Right kidney (tissue), 1 donor: ENCODE results near the gene KCNG4.
"Not testable (repeated sequence)": the region's sequence is repeated elsewhere in the genome, so short reads cannot be mapped to it uniquely, and the experiment has no call there.

Source experiments
- DNase-seq: peaks from one replicate; pipeline ENCODE4 v3.0.0-alpha.2; 2016

Gene KCNG4

DNA sequence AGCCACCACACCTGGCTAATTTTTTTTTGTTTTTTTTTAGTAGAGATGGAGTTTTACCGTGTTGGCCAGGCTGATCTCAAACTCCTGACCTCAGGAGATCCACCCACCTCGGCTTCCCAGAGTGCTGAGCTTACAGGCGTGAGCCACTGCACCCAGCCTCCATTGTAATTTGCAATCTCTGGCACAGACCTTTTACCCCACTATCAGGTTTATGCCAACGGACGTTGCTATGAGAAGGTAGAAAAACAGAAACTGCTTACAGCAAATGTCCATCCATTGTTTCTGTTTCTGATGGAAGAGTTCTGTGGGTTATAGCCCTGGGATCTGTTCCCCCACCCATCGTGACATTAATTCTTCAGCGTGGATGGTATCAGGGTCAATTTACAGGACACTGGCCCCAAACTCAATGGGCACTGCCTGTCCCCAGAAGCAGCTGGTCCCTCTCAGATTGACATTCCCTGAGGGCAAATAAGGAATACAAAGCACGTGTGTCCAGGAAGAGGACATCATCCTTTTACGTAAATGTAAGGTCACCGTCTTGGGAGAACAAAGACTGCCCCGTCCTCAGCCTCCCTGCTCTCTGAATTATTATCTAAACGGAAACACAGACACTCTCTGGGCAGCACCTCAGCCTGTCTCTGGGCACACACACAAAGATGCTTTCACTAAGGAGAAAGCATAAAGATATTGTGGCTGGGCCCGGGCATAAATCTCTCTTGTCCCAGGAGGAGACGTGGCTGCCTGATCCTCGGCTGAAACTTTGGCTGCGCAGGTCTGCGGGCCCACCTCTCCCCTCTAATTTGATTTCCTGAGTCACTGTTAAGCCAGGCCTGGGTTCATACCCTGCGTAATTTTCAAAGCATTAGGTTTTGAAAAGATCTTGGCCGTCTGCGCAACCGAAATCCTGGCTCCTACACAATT lies 5.2 kb downstream of the KCNG4 start:
- DNase-seq: peak; percentile 25

DNA sequence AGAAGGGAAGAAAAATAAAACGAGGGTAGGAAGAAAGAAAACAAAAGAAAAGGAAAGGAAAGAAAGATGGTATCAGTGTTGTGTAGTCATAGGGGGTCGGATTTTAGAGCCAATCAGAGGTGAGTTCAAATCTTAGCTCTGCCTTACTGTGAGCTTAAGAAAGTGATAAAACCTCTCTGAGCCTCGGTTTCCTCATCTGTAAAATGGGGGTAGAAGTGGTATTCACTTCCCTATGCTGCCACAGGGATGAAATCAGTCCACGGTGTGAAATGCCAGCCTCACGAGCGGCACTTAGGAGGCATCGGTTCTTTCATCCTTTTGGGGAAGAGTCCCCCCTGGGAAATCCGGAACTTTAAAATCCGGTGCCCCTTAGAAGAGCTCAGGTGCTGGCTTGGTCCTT lies 6.1 kb downstream of the KCNG4 start:
- no peak for DNase-seq

DNA sequence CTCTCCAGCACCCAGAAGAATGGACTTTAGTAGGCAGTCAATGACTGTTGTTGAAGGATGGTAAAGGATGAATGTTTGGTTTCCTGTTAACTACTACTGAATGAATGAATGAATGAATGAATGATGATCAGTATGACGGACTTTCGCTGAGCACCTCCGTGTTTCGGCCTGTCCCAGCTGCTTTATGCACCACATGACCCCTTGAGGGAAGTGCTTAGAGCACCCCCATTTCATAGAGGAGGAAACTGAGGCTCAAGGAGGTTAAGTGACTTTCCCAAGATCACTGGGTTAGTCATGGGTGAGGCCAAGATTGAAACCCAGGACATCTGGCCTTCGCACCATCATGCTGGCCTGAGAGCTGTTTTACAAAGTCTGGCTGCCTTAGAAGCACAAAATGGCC lies 6.8 kb downstream of the KCNG4 start:
- no peak for DNase-seq

DNA sequence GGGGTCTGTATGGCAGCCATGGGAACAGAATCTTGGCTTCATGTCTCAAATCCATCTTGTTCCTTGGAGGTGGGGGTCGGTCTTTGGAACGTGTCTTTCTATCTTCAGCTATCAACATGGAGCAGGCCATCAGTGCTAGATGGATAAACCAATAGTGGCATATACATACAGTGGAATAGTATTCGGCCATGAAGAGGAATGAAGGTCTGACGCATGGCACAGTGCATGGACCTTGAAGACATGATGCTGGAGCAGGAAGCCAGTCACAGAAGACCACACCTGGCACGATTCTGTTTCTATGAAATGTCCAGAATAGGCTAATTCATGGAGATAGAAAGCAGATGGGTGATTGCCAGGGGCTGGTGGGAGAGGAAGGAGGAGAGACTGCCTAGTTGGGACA lies 7.8 kb downstream of the KCNG4 start:
- no peak for DNase-seq

DNA sequence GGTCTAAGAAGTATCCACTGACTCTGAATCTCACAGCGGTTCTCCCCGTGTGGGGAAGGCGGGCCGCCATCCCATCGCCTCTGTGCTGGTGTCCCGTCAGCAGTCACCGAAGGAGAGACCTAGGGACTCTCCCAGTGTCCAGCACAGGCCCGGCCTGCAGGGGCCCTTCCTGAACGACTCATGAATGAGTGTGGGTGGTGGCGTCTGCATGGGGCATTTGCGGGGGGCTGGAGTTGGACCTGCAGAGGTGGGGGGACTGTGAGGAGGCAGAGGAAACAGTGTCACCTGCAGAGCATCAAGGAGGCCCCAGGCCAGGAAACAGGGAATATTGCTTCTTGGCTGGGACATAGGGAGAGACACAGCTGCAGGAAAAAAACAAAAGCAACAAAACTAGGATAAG lies 10.3 kb downstream of the KCNG4 start:
- no peak for DNase-seq

DNA sequence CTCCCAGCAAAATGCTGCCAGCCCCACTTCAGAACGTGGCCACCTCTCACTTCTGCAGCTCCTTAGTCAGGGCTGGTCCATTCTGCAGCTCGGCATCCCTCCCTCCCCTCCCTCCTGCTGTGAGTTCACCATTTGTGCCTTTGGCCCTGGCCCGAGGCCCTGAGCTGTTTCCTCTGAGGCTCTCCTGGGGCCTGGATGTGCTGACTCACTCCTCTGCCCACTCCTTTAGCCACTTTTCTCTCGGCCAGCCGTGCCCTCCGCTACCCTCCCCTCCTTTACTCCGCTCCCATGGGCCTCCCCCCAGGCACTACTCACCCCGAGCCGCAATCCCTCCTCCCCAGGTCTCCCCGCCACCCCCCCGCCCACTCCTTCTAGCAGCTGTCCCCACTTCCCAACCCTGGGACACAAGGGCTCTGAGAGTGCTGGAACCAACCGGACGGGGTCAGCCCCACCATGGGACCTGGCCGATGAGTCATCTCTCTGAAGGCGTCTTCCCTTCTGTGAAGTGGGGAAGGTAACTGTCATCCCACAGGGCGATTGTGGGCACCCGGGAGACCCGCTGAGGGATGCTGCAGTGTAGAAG lies 11.5 kb downstream of the KCNG4 start:
- DNase-seq: no peak

DNA sequence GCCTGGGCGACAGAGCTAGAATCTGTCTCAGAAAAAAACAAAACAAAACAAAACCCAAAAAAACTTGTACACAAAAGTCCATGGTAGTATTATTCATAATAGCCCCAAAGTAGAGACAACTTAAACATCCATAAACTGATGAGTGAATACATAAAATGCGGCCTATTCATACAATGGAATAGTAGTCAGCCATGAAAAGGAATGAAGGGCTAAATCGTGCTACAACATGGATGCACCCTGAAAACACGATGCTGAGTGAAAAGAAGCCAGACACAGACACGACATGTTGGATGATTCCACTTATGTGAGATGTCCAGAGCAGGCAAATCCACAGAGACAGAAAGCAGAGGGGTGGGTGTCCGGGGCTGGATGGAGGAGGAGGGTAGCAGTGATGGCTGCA lies 12.3 kb downstream of the KCNG4 start:
- no peak for DNase-seq

DNA sequence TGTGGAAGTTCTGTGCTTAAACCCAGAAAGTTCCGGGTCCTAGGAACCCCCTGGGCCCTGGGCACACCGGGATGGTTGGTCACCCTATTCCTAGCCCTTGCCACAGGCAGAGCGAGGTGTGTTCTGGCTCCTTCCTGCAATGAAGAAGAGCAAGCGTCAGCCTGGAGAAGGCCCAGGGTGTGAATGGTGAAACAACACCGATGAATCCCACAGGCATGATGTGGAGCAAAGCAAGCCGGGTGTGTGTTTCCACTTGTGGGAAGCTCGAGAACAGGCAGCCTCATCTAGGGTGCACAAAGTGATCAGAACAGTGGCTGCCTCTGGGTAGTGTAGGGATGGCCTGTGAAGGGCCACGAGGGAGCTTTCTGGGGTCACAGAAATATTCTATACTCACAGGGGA lies 13.8 kb downstream of the KCNG4 start:
- no peak for DNase-seq

DNA sequence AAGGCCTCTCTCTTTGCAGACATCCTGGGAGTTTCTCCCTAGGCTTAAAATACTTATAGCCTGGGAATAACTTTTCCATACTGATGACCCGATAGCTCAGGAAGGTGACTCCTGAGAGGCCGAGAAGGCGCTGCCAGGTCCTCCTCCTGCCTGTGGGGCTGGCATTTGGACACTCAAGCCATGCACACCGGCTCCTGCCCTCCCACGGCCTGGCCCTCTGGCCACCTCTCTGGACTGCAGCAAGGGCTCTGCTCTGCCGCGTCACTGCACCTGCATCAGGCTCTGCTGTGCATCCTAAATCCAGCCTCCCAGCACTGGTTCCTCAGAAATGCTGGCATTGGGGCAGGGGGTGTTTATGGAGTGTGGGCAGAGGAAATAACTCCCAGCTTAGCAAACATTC lies 14.2 kb downstream of the KCNG4 start:
- DNase-seq: no peak

DNA sequence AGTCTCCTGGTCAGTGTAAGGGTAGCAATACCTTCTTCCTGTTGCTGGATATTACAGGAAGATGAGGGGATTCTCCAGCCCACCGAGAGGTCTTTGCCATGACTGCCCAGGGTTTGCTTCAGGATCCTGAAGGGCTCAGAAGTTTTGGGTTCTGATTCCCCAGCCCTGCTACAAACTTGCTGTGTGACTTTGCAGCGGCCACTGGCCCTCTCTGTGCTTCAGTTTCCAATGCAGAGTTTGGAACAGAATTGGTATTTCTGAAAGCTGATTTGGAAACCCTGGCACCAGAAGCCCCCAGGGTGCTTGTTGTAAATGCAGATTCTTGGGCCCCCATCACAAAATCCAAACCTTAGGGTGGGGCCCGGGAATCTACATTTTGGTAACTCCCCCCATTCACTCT lies 14.7 kb downstream of the KCNG4 start:
- no peak for DNase-seq

DNA sequence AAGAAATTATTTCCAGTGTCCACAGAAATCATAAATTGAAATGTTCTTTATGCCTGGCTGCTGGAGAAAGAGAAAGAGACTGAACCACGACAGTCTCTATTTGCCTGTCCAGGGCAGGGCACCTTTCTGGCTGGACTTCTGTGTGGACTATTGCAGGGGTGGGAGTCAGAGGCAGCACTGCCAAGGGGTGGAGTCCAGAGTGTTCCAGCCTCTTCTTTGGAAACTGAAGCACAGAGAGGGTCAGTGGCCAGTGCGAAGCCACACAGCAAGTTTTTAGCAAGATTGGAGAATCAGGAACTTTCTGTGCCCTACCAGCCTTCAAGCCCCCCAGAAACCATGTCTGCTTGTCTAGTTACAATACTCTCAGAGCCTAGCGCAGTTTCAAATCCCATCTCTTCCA lies 15.3 kb downstream of the KCNG4 start:
- no peak for DNase-seq

DNA sequence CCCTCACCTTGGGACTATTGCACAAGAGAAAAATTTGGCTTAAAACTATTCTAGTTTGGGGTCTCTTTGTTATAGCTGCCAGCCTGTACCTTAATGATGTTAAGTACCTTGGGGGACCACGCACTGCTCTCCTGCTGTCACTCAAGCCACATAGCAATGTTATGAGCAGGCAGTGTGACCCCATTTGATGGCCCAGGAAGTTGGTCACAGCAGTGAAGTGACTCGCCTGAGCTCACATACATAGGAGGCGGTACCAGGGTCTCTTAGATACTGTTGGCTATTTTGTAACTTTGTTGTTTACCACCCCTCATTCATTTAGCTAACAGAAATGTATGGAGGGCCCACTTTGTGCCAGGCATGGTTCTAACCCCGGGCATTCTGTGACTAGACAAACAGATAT lies 16.4 kb downstream of the KCNG4 start:
- DNase-seq: no peak

DNA sequence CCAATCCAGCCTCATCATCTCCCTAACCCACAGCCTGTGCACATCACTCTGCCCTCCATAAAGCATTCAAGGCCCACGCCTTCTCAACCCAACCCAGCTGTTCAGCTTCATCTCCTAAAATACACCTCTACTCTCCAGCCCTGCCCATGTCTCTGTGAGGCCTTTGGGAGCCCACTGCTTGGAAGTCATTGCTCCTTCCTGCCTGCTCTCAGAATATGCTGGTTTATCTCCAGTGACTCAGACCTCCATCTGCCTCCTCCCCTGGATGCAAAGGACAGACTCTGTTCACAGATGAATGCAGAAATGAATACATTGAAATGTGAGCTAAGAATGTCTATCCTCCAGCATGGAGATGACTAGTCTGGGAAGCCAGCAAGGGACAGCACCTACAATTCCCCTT lies 19.0 kb downstream of the KCNG4 start:
- DNase-seq: no peak

DNA sequence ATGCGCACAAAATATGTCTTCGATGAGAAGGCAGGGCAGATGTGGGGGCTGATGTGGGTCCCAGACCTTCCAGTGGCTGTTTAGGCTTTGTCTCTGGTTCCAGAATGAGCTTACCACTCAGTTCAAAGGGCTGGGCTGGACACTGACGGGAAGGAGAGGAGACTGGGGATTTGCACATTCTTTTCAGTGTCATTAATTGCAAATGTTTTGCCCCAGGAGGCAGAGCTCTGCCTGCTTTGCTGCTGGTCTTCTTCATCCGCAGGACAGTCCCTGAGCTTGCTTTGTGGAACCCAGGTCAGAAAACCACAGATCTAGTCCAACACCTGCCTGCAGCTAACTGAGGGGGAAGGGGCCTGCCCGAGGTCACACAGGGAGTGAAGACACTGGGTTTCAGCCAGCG lies 20.9 kb downstream of the KCNG4 start:
- DNase-seq: no peak

DNA sequence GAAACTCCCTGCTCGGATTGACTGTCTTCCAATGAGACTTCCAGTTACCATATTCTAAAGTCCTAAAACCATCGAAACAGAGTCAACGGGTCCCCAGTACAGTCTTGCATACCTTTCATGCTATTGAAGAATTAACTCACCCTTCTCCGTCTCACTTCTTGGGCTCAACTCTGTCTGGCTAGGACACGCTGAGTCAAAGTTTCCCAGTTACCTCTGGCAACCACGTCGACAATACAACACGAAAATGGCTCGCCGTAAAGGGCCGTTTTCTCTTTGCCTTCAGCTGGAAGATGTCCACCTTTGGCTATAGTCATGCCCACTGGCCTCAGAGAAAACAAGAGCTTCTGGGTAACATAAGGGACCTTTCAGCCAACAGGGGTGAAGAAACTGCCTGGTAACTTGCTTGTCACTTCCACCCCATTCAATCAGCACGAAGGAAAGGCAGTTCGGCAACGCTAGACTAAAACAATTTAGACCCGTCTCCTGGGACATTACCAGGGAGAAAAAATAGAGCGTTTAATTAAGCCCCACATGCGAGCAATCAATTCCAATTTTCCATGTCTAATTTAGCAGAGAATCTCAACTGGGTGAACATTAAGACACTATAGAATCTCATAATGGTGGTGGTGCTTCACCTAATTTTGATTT lies 21.5 kb downstream of the KCNG4 start:
- DNase-seq: no peak

DNA sequence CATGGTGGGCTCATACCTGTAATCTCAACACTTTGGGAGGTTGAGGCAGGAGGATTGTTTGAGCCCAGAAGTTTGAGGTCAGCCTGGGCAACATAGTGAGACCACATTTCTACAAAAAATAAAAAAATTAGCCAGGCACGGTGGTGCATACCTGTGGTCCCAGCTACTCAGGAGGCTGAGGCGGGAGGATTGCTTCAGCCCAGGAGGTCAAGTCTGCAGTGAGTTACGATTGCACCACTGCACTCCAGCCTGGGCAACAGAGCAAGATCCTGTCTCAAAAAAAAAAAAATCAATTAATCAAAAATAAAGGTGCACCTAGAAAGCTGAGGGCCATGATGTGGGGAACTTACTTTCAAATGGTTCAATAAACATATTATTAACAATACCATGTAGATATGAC lies 23.7 kb downstream of the KCNG4 start:
- not testable (repeated sequence) for DNase-seq

DNA sequence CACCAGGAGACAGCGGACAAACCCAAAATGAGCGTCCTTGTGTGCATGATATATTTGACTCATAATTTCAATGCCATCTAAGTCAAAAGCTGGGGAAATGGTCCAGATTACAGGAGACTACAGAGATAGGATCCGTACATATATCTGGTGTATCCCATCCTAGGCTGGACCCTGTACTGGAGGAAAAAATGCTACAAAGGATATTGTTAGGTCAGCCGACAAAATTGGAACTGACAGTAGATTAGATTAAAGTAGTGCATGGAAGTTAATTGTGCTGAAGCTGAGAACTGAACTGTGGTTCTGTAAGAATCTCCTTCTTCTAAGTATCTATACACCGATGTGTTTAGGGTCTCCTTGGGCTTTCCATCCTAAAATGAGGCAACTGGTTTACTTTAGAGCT lies 24.3 kb downstream of the KCNG4 start:
- DNase-seq: no peak

DNA sequence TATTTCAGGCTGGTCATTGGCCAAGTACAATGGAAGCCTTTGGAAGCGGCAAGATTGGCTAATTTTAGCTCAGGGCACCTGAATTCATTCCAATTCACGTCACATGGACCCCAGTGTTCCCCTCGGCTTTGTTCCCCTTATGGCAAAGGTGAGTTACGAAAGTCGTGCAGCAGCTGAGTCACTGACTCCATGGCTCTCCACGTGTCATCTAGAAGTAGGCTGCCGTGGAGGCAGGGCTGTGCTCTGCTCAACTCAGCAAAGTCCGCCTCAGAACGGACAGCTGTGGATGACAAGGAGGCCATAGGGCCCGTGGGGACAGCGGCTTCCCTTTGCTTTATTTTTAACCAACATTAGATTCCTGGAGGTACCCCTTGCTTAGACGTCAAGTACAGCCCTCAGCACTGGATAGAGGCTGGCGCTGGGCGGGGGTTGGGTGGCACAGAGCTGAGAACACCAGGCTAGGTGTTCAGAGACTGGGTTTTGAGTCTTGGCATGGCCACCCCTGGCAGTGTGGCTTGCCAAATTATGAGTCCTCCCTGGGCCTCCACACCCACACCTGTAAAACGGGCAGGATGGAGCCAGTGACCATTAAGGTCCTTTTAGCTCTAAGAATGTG lies 25.3 kb downstream of the KCNG4 start:
- DNase-seq: no peak

DNA sequence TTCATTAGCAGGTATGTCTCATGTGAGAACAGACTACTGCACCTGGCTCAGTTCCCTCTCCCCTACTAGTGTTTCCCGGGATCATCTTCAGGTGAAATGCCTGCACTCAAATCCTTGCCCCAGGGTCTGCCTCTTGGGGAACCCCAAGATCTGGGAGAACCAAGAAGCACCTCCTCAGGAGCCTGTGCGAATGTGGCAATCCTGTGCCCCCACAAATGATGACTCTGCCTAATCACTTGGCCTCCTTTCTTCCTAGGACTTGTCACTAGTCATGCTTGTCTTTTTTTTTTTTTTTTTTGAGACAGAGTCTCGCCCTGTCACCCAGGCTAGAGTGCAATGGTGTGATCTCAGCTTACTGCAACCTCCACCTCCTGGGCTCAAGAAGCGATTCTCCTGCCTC lies 27.2 kb downstream of the KCNG4 start:
- no peak for DNase-seq

DNA sequence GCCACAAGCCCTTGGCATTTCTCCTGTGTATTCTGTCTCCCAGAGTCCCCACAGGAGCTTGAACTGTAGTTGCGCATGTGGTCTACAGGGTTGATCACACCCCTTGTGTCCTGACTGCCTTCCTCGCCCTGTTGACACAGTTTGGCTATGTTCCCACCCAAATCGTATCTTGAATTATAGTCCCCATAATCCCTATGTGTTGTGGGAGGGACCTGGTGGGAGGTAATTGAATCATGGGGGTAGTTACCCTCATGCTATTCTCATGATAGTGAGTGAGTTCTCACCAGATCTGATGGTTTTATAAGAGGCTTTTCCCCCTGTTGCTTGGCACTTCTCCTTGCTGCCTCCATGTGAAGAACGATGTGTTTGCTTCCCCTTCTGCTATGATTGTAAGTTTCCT lies 27.7 kb downstream of the KCNG4 start:
- DNase-seq: no peak

DNA sequence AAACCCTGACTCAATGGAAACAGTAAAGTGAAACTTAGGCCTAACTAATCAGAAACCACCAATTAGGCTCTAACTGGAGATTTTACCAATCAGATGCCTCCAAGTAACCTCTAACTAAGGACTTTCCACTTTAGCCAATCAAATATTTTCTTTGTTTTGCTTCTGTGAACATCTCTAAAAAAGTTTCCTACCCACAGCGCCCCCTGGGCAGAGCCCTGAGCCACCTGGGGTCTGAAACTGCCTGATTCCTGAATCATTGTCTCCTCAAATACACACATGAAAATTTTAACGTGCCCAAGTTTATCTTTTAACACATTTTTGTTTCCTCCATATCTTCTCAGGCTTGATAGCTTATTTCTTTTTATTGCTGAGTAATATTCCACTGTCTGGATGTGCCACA lies 29.8 kb downstream of the KCNG4 start:
- DNase-seq: no peak

DNA sequence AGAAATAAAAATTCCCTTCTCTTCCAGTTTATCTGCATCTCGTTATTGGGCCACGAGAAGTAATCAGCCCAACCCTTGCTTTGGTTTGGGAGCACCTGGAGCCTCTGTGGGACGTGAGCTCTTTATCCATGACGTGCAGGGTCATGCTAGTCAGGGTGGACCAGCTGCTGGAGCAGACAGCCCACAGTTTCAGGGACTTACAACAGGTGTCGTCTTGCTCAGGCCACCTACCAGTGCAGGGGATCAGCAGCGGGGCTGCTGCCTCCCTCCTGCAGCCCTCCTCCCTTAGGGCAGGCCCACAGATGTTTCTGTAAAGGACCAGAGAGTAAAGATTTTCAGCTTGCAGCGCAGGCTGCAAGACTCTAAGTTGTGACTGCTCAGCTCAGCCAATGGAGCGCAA lies 31.9 kb downstream of the KCNG4 start:
- DNase-seq: no peak

DNA sequence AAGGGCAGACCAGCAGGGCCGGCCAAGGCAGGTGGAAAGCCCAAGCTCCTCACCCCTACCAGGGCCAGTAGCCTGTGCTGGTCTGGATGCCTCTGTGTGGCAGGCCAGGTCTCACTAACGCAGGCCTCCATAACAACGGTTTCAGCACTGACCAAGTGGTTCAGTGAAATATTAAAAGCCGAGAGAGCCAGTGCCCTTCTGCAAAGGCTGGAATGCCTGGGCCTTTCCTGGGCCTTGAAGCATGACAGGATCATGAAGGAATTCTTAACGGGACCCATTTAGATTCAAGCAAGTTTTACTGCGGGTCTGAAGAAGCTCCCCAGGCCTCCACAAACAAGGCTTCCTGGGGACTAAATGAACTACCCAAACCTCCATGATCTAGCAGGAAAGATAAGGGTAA lies 32.6 kb downstream of the KCNG4 start:
- no peak for DNase-seq
